Stimulated activated naive CD8-positive, alpha-beta T cell treated with anti-CD3 and anti-CD28 coated beads, Interleukin-15, Interleukin-2, amounts not matched to agents 100 ng/mL and 50 ng/mL, for 24 hours (primary cell): ENCODE data around the gene PLAC8.
A peak's percentile ranks its signal among the peaks of the same experiment; 100 is the strongest.
"Not testable (repeated sequence)": the region's sequence is repeated elsewhere in the genome, so short reads cannot be mapped to it uniquely, and the experiment has no call there.

Source experiments
- H3K27ac Mint-ChIP-seq: one replicate; pipeline ENCODE4 v1.8.0; 2021; ENCODE audit warnings: mild to moderate bottlenecking, mixed read lengths
- H3K27me3 Mint-ChIP-seq: one replicate; pipeline ENCODE4 v1.8.0; 2021; ENCODE audit warnings: mixed read lengths
- H3K36me3 Mint-ChIP-seq: one replicate; pipeline ENCODE4 v1.8.0; 2021; ENCODE audit warnings: low read depth, mixed read lengths
- H3K4me1 Mint-ChIP-seq: one replicate; pipeline ENCODE4 v1.8.0; 2021; ENCODE audit warnings: low read depth, mixed read lengths
- H3K4me3 Mint-ChIP-seq: one replicate; pipeline ENCODE4 v1.8.0; 2021; ENCODE audit warnings: mild to moderate bottlenecking, mixed read lengths
- H3K9me3 Mint-ChIP-seq: one replicate; pipeline ENCODE4 v1.8.0; 2021; ENCODE audit warnings: mixed read lengths

PLAC8 gene, protein sequence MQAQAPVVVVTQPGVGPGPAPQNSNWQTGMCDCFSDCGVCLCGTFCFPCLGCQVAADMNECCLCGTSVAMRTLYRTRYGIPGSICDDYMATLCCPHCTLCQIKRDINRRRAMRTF

DNA sequence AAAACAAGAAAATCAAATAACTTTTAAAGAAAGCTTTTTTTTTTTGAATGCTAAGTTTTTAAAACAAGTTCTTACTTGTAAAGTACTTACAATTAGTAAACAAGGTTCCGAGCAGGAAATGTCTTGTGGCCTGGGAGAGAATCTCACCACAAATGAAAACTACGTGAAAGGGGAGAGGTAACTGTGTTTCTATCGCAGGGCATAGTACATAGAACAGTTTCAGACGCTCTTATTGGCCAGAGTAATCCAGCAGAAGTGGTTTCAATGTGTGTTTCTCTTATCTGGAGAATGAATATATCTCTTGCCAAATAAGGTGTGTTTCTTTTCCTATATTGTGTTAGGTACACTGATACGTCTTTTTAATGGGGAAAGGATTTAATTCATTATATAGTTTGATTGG lies at the start of gene PLAC8:
PLAC8 (minus strand) TSS at position 154 of the 400 bp plus-strand sequence. CDS start 6,808 bp downstream, outside the sequence.
- peak within 1 kb of the TSS; percentile 87 for H3K4me3 Mint-ChIP-seq
- no peaks in the 10 kb centered on the region for H3K27me3 Mint-ChIP-seq
- H3K36me3 Mint-ChIP-seq = peaks cover 4% of the 10 kb centered on the region
- H3K9me3 Mint-ChIP-seq = no peaks in the 10 kb centered on the region
- H3K27ac Mint-ChIP-seq = peak within 1 kb of the TSS; percentile 92
- H3K4me1 Mint-ChIP-seq = peaks cover 49% of the 10 kb centered on the region

DNA sequence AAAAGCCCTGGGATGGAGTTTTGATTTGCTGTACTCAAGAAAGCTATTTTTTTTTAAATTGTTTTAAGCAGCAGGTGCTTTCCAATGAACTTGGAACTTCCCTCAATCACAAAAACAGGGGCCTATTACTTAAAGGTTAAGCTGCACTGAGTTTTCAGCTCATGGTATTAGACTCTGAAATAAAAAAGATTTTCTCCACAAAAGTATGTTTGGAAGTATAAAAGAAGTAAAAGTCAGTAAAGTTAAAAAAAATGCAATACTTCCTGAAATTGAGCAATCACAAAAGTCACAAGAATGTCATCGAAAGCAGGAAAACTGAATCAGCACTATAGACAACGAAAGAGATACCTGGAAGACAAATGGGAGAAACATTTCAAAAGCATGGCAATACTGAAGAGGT lies 38.9 kb upstream of the PLAC8 start:
- Mint-ChIP-seq H3K27me3 (no peaks in the 10 kb centered on the region), H3K27ac (peak overlapping the region; percentile 47), H3K4me1 (peaks cover 44% of the 10 kb centered on the region), H3K36me3 (no peaks in the 10 kb centered on the region), H3K4me3 (peak overlapping the region; percentile 14), H3K9me3 (peaks cover 9% of the 10 kb centered on the region)

DNA sequence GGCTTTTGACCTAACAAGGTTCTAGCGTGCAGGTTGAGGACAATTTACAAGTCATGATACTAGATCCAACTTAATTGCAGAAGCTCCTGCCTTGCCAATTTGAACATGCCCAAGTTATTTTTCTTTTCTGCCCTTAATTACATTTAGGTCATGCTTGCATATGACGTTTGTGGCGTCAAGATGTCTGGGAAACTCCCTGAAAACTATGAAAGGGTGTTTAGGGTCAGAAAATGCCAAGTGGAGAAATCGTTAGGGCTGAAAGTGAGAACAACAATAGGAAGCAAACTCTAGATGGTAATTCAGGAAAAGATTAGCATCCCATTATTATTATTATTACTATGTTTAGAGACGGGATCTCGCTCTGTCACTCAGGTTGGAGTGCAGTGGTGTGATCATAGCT lies 38.2 kb upstream of the PLAC8 start:
- Mint-ChIP-seq H3K36me3 (no peaks in the 10 kb centered on the region), H3K4me1 (peaks cover 44% of the 10 kb centered on the region), H3K27me3 (no peaks in the 10 kb centered on the region), H3K4me3 (no peak overlapping the region), H3K9me3 (peaks cover 9% of the 10 kb centered on the region), H3K27ac (no peak overlapping the region)

DNA sequence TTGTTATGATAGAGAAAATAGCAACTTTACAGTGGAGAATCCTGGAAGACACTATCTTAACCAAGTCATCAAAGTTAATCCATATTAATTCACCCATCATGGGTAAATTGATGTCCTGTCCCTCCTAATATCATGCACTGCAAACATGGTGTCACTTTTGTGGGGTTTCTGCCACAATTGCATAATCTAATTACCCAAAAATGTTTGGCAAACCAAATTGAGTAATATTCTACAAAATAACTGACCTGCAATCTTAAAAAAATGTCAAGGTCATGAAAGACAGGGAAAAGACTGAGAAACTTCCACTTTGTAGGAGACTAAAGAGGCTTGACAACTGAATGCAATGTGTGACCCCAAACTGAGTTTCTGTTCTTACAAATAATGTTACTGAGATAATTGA lies 37.1 kb upstream of the PLAC8 start:
- Mint-ChIP-seq H3K27me3 (no peaks in the 10 kb centered on the region), H3K9me3 (peaks cover 7% of the 10 kb centered on the region), H3K27ac (no peak overlapping the region), H3K36me3 (no peaks in the 10 kb centered on the region), H3K4me3 (no peak overlapping the region), H3K4me1 (peaks cover 44% of the 10 kb centered on the region)

DNA sequence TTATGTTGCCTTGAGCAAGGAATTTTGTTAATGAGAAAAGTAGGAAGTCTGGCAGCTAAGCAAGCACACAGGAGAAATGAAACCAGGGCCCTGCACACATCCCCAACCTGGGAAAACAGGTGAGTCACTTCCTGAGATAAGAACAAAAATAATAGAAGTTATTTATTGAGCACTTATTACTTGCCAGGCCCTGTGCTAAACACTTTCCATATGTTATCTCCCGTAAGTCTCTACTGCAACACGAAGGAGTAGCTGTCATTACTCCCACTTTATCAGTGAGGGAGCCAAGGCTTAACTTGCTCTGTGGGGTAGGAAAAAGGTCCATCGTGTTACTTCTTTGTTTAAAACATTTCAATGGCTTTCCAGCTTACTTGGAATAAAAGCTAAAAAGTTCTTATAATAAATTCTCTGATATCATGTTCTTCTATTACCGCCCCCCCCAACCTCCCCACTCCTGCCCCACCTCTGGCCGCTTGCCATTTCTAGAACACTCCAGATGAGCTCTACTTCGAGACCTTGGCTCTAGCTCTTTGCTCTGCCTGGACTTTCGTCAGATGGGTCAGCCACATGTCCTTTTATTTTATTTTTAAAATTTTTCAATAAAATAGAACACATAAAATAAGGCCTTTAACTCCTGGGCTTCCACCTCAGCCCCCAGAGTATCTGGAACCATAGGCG lies 36.3 kb upstream of the PLAC8 start:
- H3K4me3 Mint-ChIP-seq = no peak overlapping the region
- peaks cover 52% of the 10 kb centered on the region for H3K4me1 Mint-ChIP-seq
- H3K27me3 Mint-ChIP-seq = no peaks in the 10 kb centered on the region
- H3K36me3 Mint-ChIP-seq = no peaks in the 10 kb centered on the region
- H3K9me3 Mint-ChIP-seq = peaks cover 3% of the 10 kb centered on the region
- H3K27ac Mint-ChIP-seq = no peak overlapping the region

DNA sequence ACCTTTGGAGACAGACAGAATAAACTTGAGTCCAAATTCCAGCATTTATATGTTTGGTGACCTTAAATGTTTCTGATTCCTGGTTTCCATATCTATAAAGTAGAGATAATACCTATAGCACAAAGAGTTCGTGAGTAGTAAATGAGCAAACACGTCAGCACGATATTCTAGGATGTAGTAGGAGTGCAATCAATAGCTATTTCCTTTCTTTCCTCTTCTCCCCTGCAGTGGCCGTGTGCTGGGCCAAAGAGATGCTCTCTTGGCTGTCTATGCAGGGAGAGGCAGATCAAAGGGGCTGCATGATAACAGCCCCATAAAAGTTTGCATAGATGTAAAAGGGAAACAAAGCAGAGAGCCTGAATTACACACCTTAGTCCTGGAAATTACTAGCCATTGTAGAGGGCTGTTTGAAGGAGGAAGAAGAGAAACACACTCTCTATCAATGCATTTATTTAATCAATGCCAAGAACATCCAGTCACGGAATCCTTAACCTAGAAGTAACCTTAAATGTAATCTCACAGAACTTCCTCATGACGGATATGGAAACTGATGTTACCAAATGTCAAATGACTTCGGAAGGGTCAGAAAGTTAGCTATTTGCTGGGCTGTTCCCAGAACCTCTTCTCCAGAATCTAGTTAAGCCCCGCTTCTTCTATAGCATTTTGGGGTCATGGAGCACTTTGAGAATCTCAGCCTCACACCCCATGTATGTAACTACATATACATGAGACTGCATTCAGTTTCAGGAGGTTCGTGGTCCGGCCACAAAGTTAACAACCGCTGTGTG lies 35.5 kb upstream of the PLAC8 start:
- Mint-ChIP-seq H3K27me3 (no peaks in the 10 kb centered on the region), H3K4me1 (peaks cover 52% of the 10 kb centered on the region), H3K36me3 (no peaks in the 10 kb centered on the region), H3K4me3 (no peak overlapping the region), H3K27ac (no peak overlapping the region), H3K9me3 (no peaks in the 10 kb centered on the region)

DNA sequence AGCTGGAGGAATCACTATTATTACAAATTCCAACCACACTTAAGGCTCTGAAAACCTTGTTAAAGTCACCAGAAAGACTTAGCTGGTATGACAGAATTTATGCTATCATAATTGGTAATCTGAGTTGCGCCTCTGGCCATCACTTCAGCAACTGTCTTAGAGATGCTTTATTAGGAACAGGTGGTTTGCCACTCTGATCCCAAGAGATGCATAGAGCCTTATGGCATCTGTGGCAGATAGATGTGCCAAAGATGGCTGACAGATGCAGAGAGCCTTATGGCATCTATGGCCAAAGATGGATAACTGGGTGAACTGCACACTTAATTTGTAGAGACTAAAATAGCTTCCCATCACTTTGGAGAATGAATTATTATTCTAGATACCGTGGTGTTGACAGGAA lies 32.3 kb upstream of the PLAC8 start:
- peaks cover 4% of the 10 kb centered on the region for H3K9me3 Mint-ChIP-seq
- H3K4me1 Mint-ChIP-seq = peaks cover 45% of the 10 kb centered on the region
- H3K36me3 Mint-ChIP-seq = no peaks in the 10 kb centered on the region
- no peaks in the 10 kb centered on the region for H3K27me3 Mint-ChIP-seq
- no peak overlapping the region for H3K27ac Mint-ChIP-seq
- H3K4me3 Mint-ChIP-seq = no peak overlapping the region

DNA sequence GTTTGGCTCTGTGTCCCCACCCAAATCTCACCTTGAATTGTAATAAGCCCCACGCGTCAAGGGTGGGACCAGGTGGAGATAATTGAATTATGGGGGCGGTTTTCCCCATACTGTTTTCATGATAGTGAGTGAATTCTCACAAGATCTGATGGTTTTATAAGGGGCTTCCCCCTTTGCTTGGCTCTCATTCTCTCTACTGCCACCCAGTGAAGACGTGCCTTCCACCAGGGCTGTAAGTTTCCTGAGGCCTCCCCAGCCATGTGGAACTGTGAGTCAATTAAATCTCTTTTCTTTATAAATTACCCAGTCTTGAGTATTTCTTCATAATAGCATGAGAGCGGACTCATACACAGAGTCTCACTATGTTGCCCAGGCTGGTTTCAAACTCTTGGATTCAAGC lies 31.2 kb upstream of the PLAC8 start:
- H3K36me3 Mint-ChIP-seq, H3K27me3 Mint-ChIP-seq, H3K4me3 Mint-ChIP-seq, H3K9me3 Mint-ChIP-seq: not testable (repeated sequence)
- Mint-ChIP-seq H3K27ac (peak overlapping the region; percentile 47), H3K4me1 (peaks cover 39% of the 10 kb centered on the region)

DNA sequence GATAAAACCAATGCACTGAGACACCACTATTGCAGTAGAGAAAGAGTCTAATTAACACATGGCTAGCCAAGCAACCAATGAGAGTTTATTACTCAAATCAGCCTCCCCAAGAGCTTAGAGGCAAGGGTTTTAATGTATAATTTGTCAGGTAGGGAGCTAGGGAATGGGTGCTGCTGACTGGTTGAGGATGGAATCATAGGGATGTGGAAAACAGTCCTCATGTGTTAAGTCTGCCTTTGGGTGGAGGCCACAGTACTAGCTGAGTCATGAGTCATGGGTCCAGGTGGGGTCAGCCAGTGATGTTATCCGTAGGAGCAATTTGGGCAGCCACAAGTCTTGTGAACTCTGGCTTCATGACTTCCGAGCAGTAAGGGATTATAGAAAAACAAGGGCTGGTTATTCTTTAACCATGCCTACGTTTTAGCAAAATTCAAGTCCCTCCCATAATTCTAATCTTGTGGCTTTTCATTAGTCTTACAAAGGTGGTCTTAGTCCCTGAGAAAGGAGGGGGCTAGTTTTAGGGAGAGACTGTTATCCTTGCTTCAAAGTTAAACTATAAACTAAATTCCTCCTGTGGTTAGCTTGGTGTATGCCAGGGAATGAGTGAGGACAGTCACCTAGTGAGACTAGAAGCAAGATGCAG lies 25.1 kb upstream of the PLAC8 start:
- Mint-ChIP-seq H3K4me1 (peaks cover 43% of the 10 kb centered on the region), H3K27ac (peak overlapping the region; percentile 83), H3K9me3 (peaks cover 13% of the 10 kb centered on the region), H3K4me3 (no peak overlapping the region), H3K36me3 (peaks cover 7% of the 10 kb centered on the region), H3K27me3 (no peaks in the 10 kb centered on the region)

DNA sequence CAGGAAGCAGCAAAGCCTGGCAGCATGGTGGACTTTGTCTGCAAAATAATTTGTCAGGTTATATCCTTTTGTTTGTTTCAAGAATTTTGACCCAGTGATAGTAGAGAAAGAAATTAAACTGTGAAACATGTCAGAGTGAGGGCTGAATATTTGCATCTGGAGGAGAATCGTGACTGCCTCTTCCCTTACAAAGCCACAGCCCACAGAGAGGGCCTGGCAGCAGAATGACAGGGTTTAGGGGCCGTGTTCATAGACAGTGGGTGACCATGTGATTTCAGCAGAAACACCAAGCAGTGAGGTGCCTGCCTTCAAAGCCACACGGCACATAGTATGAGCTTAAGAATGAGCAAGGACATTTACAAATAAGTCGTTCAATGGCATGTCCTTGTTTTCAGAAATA lies 24.4 kb upstream of the PLAC8 start:
- H3K27ac Mint-ChIP-seq = peak overlapping the region; percentile 83

DNA sequence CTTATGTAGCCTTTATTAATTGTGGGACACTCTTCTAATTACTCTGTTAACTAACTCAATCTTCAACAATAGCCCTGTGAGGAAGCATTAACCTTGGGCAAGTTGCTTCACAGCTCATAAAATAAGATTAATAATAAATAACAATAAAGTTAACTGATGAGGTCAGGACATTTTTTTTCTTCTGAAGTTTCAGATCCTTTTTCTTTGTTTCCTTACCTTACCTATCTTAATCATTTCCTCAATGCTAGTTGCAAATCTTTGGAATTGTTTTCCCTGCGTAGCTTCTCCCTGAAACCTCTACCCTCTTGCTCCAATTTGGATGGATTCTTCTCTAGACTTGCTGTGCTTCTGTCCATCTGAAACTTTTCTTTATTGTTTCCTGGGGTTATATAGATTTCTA lies 17.5 kb upstream of the PLAC8 start:
- H3K36me3 Mint-ChIP-seq = peaks cover 11% of the 10 kb centered on the region
- H3K27me3 Mint-ChIP-seq = no peaks in the 10 kb centered on the region
- H3K27ac Mint-ChIP-seq = no peak overlapping the region
- peaks cover 13% of the 10 kb centered on the region for H3K4me1 Mint-ChIP-seq
- peaks cover 13% of the 10 kb centered on the region for H3K9me3 Mint-ChIP-seq
- no peak overlapping the region for H3K4me3 Mint-ChIP-seq

More for the DNA sequence above, 24.4 kb upstream of the PLAC8 start:
- H3K27me3 Mint-ChIP-seq = no peaks in the 10 kb centered on the region
- H3K9me3 Mint-ChIP-seq = peaks cover 14% of the 10 kb centered on the region
- H3K36me3 Mint-ChIP-seq = peaks cover 7% of the 10 kb centered on the region
- H3K4me1 Mint-ChIP-seq = peaks cover 39% of the 10 kb centered on the region
- H3K4me3 Mint-ChIP-seq = no peak overlapping the region

DNA sequence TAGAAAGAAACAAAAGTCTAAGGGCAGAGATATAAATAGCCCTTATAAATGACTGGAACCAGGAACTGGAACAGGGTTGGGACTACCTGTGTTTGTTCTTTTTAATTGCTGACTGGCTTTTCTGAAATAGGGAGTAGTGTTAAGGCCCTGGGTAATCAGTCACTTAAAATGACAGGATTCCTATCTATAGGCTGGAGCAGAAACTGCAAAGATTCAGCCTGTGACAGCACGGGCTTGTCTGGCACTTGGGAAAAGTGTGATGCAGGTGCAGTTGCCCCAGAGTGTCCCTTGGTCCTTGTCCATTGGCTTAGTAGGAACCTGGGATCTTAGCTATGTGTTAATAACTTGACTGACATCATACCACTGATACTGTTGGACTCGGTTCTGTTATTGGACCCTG lies 14.7 kb upstream of the PLAC8 start:
- peaks cover 4% of the 10 kb centered on the region for H3K36me3 Mint-ChIP-seq
- no peak overlapping the region for H3K27ac Mint-ChIP-seq
- peaks cover 30% of the 10 kb centered on the region for H3K4me1 Mint-ChIP-seq
- H3K4me3 Mint-ChIP-seq = no peak overlapping the region
- H3K9me3 Mint-ChIP-seq = peaks cover 7% of the 10 kb centered on the region
- no peaks in the 10 kb centered on the region for H3K27me3 Mint-ChIP-seq

DNA sequence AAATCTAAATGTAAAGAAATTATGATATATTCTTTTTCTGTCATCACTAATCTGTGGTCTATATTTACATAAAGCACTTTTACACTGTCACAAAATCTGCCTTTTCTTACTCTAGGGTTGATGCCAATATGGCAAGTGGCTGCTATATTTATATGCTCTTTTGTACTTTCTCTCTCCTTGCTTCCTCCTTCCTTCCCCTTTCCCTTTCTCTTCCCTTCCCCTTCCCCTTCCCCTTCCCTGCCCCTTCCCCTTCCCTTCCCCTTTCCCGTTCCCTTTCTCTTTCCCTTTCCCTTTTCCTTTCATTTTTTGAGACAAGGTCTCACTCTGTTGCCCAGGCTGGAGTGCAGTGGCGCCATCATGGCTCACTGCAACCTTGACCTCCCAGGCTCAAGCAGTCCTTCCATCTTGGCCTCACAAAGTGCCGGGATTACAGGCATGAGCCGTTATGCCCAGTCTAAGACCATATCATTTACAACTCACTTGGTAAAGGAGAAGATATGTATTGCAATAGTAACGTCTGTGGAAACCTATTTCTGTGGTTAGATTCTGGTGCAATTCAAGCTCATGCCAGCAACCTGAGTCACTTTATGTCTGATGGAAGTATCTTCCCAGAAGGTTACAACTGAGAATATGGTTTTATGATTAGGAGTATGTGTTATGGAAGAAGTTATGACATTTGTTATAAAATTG lies 13.9 kb upstream of the PLAC8 start:
- H3K27ac Mint-ChIP-seq = peak overlapping the region; percentile 23
- no peaks in the 10 kb centered on the region for H3K27me3 Mint-ChIP-seq
- H3K4me3 Mint-ChIP-seq = no peak overlapping the region
- peaks cover 1% of the 10 kb centered on the region for H3K36me3 Mint-ChIP-seq
- peaks cover 4% of the 10 kb centered on the region for H3K9me3 Mint-ChIP-seq
- peaks cover 33% of the 10 kb centered on the region for H3K4me1 Mint-ChIP-seq

DNA sequence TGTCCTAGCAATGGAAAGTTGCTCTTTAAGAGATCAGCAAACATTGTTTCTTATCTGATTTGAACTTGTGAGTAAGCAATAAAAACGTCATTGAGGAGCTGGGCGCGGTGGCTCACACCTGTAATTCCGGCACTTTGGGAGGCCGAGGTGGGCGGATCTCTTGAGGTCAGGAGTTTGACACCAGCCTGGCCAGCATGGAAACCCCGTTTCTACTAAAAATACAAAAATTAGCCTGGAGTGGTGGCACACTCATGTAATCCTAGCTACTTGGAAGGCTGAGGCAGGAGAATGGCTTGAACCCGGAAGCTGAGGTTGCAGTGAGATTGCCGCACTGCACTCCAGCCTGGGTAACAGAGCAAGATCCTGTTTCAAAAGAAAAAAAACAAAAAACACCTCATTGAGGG lies 11.2 kb upstream of the PLAC8 start:
- Mint-ChIP-seq H3K4me3 (peak overlapping the region; percentile 37), H3K27ac (peak overlapping the region; percentile 83), H3K4me1 (peaks cover 36% of the 10 kb centered on the region), H3K9me3 (no peaks in the 10 kb centered on the region), H3K27me3 (no peaks in the 10 kb centered on the region), H3K36me3 (no peaks in the 10 kb centered on the region)
